H9 (cell line): ENCODE data around the gene BTN2A1. TPM values are rescaled to one million over a fixed set of nuclear protein-coding genes. Genes with fewer than 3 reads are reported as not detected.

Experiments used
- DNase-seq: peaks from one replicate; pipeline ENCODE4 v3.0.0-alpha.2; 2017
- H2AFZ ChIP-seq: one replicate; pipeline ENCODE4 v1.6.1; 2013; ENCODE audit warnings: mild to moderate bottlenecking, low read length, control low read depth, moderate library complexity
- H2AK5ac ChIP-seq: 2 replicates; pipeline ENCODE4 v1.6.1; 2013; ENCODE audit warnings: low read length, control low read depth, mixed read lengths; ENCODE audit not compliant: insufficient read length
- H2BK120ac ChIP-seq: one replicate; pipeline ENCODE4 v1.6.1; 2013; ENCODE audit warnings: low read depth, mild to moderate bottlenecking, low read length, control low read depth, inconsistent platforms; ENCODE audit not compliant: poor library complexity, severe bottlenecking
- H2BK12ac ChIP-seq: 2 replicates; pipeline ENCODE4 v1.6.1; 2013; ENCODE audit warnings: low read length, control low read depth, mixed read lengths, low read depth; ENCODE audit not compliant: insufficient read length
- H2BK15ac ChIP-seq: 2 replicates; pipeline ENCODE4 v1.6.1; 2013; ENCODE audit warnings: low read depth, low read length, control low read depth
- H2BK20ac ChIP-seq: one replicate; pipeline ENCODE4 v1.6.1; 2013; ENCODE audit warnings: low read depth, mild to moderate bottlenecking, low read length, control low read depth, inconsistent platforms; ENCODE audit not compliant: poor library complexity, severe bottlenecking
- H2BK5ac ChIP-seq: 2 replicates; pipeline ENCODE4 v1.6.1; 2013; ENCODE audit warnings: low read length, control low read depth, mixed read lengths; ENCODE audit not compliant: insufficient read length
- H3K14ac ChIP-seq: 2 replicates; pipeline ENCODE4 v1.6.1; 2013; ENCODE audit warnings: low read length, control low read depth; ENCODE audit not compliant: insufficient read depth
- H3K18ac ChIP-seq: 2 replicates; pipeline ENCODE4 v1.6.1; 2013; ENCODE audit warnings: low read depth, mild to moderate bottlenecking, mixed read lengths, low read length, control low read depth; ENCODE audit not compliant: insufficient read length
- H3K23ac ChIP-seq: 2 replicates; pipeline ENCODE4 v1.6.1; 2013; ENCODE audit warnings: low read length, control low read depth, mixed read lengths, low read depth; ENCODE audit not compliant: insufficient read length
- H3K23me2 ChIP-seq: 2 replicates; pipeline ENCODE4 v1.6.1; 2013; ENCODE audit warnings: low read depth, mild to moderate bottlenecking, mixed read lengths, low read length, control low read depth; ENCODE audit not compliant: insufficient read length, poor library complexity, severe bottlenecking
- H3K27ac ChIP-seq: 2 replicates; pipeline ENCODE4 v1.5.1; 2013; ENCODE audit warnings: low read length, control low read depth, mixed read lengths, low read depth; ENCODE audit not compliant: insufficient read length
- H3K27me3 ChIP-seq: 2 replicates; pipeline ENCODE4 v1.6.1; 2013; ENCODE audit warnings: low read length, control low read depth, inconsistent platforms; ENCODE audit not compliant: insufficient read depth
- H3K4ac ChIP-seq: 2 replicates; pipeline ENCODE4 v1.6.1; 2013; ENCODE audit warnings: low read depth, mild to moderate bottlenecking, control low read depth, inconsistent platforms, low read length, moderate library complexity
- H3K4me1 ChIP-seq: 2 replicates; pipeline ENCODE4 v1.6.1; 2013; ENCODE audit warnings: low read length, control low read depth, inconsistent platforms; ENCODE audit not compliant: insufficient read depth
- H3K4me2 ChIP-seq: 2 replicates; pipeline ENCODE4 v1.6.1; 2013; ENCODE audit warnings: low read length, control low read depth, mixed read lengths; ENCODE audit not compliant: insufficient read length, insufficient read depth
- H3K56ac ChIP-seq: 2 replicates; pipeline ENCODE4 v1.6.1; 2013; ENCODE audit warnings: low read depth, mild to moderate bottlenecking, mixed read lengths, low read length, control low read depth; ENCODE audit not compliant: insufficient read length
- H3K79me1 ChIP-seq: 2 replicates; pipeline ENCODE4 v1.6.1; 2013; ENCODE audit warnings: low read depth, mild to moderate bottlenecking, moderate library complexity, low read length, control low read depth, inconsistent platforms; ENCODE audit not compliant: insufficient read depth, poor library complexity, severe bottlenecking
- H3K79me2 ChIP-seq: 2 replicates; pipeline ENCODE4 v1.6.1; 2013; ENCODE audit warnings: low read length, control low read depth, inconsistent platforms; ENCODE audit not compliant: insufficient read depth
- H3K9ac ChIP-seq: 2 replicates; pipeline ENCODE4 v1.6.1; 2013; ENCODE audit warnings: low read length, control low read depth, mixed read lengths; ENCODE audit not compliant: insufficient read length; ENCODE audit errors: extremely low read depth
- H3K9me3 ChIP-seq: one replicate; pipeline ENCODE4 v1.6.1; 2013; ENCODE audit warnings: low read depth, low read length, inconsistent platforms; ENCODE audit not compliant: control insufficient read depth
- H3T11ph ChIP-seq: one replicate; pipeline ENCODE4 v1.6.1; 2013; ENCODE audit warnings: mild to moderate bottlenecking, low read length, control low read depth, inconsistent platforms
- H4K20me1 ChIP-seq: one replicate; pipeline ENCODE4 v1.6.1; 2013; ENCODE audit not compliant: control insufficient read depth, insufficient read length, insufficient read depth
- H4K5ac ChIP-seq: 2 replicates; pipeline ENCODE4 v1.6.1; 2013; ENCODE audit warnings: low read depth, mild to moderate bottlenecking, mixed read lengths, low read length, control low read depth; ENCODE audit not compliant: insufficient read length
- H4K8ac ChIP-seq: replicated peaks from 2 replicates; pipeline ENCODE4 v1.6.1; 2013; ENCODE audit warnings: low read length, control low read depth, mixed read lengths, low read depth; ENCODE audit not compliant: insufficient read length
- H4K91ac ChIP-seq: 2 replicates; pipeline ENCODE4 v1.6.1; 2013; ENCODE audit warnings: low read depth, mild to moderate bottlenecking, moderate library complexity, mixed read lengths, low read length, control low read depth; ENCODE audit not compliant: insufficient read length
- H3K27ac Mint-ChIP-seq, 3 experiments: 2 replicates in 2 of 3; 3 replicates in 1 of 3; pipeline ENCODE4 v1.8.0; 2020 to 2021; ENCODE audit warnings: mixed read lengths in 3 of 3, mild to moderate bottlenecking in 1 of 3, moderate library complexity in 1 of 3
- H3K27me3 Mint-ChIP-seq: 2 replicates; pipeline ENCODE4 v1.8.0; 2021; ENCODE audit warnings: low read depth, mild to moderate bottlenecking, moderate library complexity, mixed read lengths
- H3K36me3 Mint-ChIP-seq, 3 experiments: 2 replicates in 2 of 3; 3 replicates in 1 of 3; pipeline ENCODE4 v1.8.0; 2020 to 2021; ENCODE audit warnings: low read depth in 3 of 3, mixed read lengths in 3 of 3; ENCODE audit not compliant: insufficient read depth in 1 of 3
- H3K4me1 Mint-ChIP-seq, 2 experiments: 2 replicates each; pipeline ENCODE4 v1.8.0; 2020; ENCODE audit warnings: mixed read lengths in 2 of 2
- H3K4me3 Mint-ChIP-seq, 2 experiments: 2 replicates in 1 of 2; 3 replicates in 1 of 2; pipeline ENCODE4 v1.8.0; 2020 to 2021; ENCODE audit warnings: mild to moderate bottlenecking in 2 of 2, mixed read lengths in 2 of 2, moderate library complexity in 1 of 2
- H3K9me3 Mint-ChIP-seq, 2 experiments: 2 replicates in 1 of 2; 3 replicates in 1 of 2; pipeline ENCODE4 v1.8.0; 2020; ENCODE audit warnings: mild to moderate bottlenecking in 2 of 2, mixed read lengths in 2 of 2, moderate library complexity in 1 of 2
- CTCF ChIP-seq: fragments of 200-600 bp; sonication (generic); conservative IDR thresholded peaks from 3 replicates; pipeline ENCODE4 v1.8.0; 2021; ENCODE audit warnings: antibody characterized with exemption, mild to moderate bottlenecking
- WGBS: extraction: QIAGEN DNeasy Blood & Tissue Kit; methylation state at CpG from one replicate; pipeline ENCODE4 v1.1.7; 2013; ENCODE audit warnings: missing lambda C conversion rate, low lambda C conversion rate, mixed read lengths; ENCODE audit not compliant: insufficient read length; ENCODE audit errors: extremely low coverage; 5-methylcytosine and 5-hydroxymethylcytosine counted together
- total RNA-seq: library from RNA; stranded (reverse); gene quantifications from 2 replicates; pipeline ENCODE4 v1.2.1, GENCODE V29; 2021

Gene BTN2A1
- total RNA-seq, 1 experiment from 2014 or later = 18.4 TPM

GRCh38 chr6:26497610-26498009 is 39.9 kb downstream of the BTN2A1 start:
- no peak overlapping the region for H2BK15ac ChIP-seq
- no peak overlapping the region for H3K18ac ChIP-seq
- no peak overlapping the region for H2AFZ ChIP-seq
- no peak overlapping the region for H3K4me2 ChIP-seq
- H2BK12ac ChIP-seq = no peak overlapping the region
- H3K27me3 ChIP-seq = peaks cover 16% of the 10 kb centered on the region
- no peaks in the 10 kb centered on the region for H3K79me2 ChIP-seq
- Mint-ChIP-seq H3K4me1 (peaks cover 21 to 24% of the 10 kb centered on the region in 2 experiments), H3K27me3 (peaks cover 35% of the 10 kb centered on the region), H3K36me3 (no peaks in the 10 kb centered on the region), H3K4me3 (no peak overlapping the region), H3K9me3 (no peaks in the 10 kb centered on the region; a peak in 2 of 5 replicates), H3K27ac (no peak overlapping the region)
- H3K4ac ChIP-seq = no peak overlapping the region
- H3K9ac ChIP-seq = no peak overlapping the region
- no peak for DNase-seq
- H4K8ac ChIP-seq = no peak overlapping the region
- H4K20me1 ChIP-seq = no peaks in the 10 kb centered on the region
- no peak overlapping the region for H3K56ac ChIP-seq
- H4K91ac ChIP-seq = no peak overlapping the region
- no peak overlapping the region for H3K14ac ChIP-seq
- H2BK120ac ChIP-seq = no peak overlapping the region
- H3K27ac ChIP-seq = no peak overlapping the region
- no peaks in the 10 kb centered on the region for H3K79me1 ChIP-seq
- no peak overlapping the region for H2BK20ac ChIP-seq
- H3K4me1 ChIP-seq = peaks cover 2% of the 10 kb centered on the region; the same call in 1 of the 2 replicates
- no peak overlapping the region for H2AK5ac ChIP-seq
- TF ChIP-seq CTCF = no peak
- H3T11ph ChIP-seq = no peak overlapping the region
- H3K23me2 ChIP-seq = peaks cover 8% of the 10 kb centered on the region
- H3K23ac ChIP-seq = no peak overlapping the region
- H3K9me3 ChIP-seq = no peaks in the 10 kb centered on the region
- H4K5ac ChIP-seq = no peak overlapping the region
- no peak overlapping the region for H2BK5ac ChIP-seq
- WGBS = no CpG with 5 or more reads among the region's 4 CpGs
